ENCODE measurements around the gene FHAD1. TPM values are rescaled to one million over a fixed set of nuclear protein-coding genes. Genes with fewer than 3 reads are reported as not detected.

FHAD1 gene
- polyA plus RNA-seq, 3 donors = 0.67 to 0.69 TPM; not detected in 1

DNA sequence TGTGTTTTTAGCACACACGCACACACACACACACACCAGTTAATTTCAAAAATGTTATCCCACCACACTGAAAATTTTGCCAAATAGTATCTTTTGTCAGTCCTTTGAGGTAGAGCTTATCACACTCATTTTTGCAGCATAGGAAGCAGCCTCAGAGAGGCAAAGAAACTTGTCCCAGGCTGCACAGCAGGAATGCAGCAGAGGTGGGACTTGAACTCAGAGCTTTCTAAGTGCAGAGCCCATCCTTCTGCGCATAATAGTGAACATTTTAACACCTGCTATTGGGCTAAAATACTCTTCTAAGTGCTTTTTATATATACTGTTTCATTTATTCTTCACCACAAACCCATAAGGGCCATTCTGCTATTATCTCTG, 15.0 kb downstream of the FHAD1 start:
- H3K4me2 ChIP-seq (replicated peaks; ENCODE audit: extremely low read depth, low read length, poor library complexity, severe bottlenecking) = peak overlapping the region; percentile 66
- no peaks in the 10 kb centered on the region for H3K36me3 ChIP-seq (replicated peaks in 1 of 2; ENCODE audit: control insufficient read depth in 1 of 2, insufficient read depth in 2 of 2, low read length in 2 of 2)
- WGBS (ENCODE audit: insufficient coverage) = 44% methylated on average over 1 of the region's 2 CpGs
- H3K27ac Mint-ChIP-seq = peak overlapping the region; percentile 88 to 99 (median 98)
- intact Hi-C loops (cut with micrococcal nuclease) = loop anchor here in 1 of 2 donors (5.0 kb wide), 1 partner anchor 40 kb away; no protein-coding TSS in a partner anchor
- no peak overlapping the region for H2AFZ ChIP-seq (ENCODE audit: insufficient read depth, low read depth, low read length, poor library complexity, severe bottlenecking)
- H4K20me1 ChIP-seq (ENCODE audit: insufficient read depth, low read length) = no peaks in the 10 kb centered on the region
- H3K9ac ChIP-seq (ENCODE audit: insufficient read depth, low read length, poor library complexity, severe bottlenecking) = peak overlapping the region; percentile 76
- no peak for DNase-seq
- H3K4me3 Mint-ChIP-seq = peak overlapping the region; percentile 62 to 84
- TF ChIP-seq, protein P1, sequence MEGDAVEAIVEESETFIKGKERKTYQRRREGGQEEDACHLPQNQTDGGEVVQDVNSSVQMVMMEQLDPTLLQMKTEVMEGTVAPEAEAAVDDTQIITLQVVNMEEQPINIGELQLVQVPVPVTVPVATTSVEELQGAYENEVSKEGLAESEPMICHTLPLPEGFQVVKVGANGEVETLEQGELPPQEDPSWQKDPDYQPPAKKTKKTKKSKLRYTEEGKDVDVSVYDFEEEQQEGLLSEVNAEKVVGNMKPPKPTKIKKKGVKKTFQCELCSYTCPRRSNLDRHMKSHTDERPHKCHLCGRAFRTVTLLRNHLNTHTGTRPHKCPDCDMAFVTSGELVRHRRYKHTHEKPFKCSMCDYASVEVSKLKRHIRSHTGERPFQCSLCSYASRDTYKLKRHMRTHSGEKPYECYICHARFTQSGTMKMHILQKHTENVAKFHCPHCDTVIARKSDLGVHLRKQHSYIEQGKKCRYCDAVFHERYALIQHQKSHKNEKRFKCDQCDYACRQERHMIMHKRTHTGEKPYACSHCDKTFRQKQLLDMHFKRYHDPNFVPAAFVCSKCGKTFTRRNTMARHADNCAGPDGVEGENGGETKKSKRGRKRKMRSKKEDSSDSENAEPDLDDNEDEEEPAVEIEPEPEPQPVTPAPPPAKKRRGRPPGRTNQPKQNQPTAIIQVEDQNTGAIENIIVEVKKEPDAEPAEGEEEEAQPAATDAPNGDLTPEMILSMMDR (IDR thresholded peaks at IDR 0.05) = no peak
- H3K36me3 Mint-ChIP-seq = no peaks in the 10 kb centered on the region
- peak overlapping the region; percentile 17 to 64 (median 35) for H3K4me3 ChIP-seq (replicated peaks in 1 of 3; ENCODE audit: low read depth in 2 of 3, low read length in 3 of 3)
- H3K9me3 ChIP-seq (replicated peaks in 1 of 2; ENCODE audit: control insufficient read depth in 1 of 2, insufficient read depth in 1 of 2, low read length in 2 of 2) = peaks cover 0 to 5% of the 10 kb centered on the region in 2 donors
- H3K79me2 ChIP-seq (ENCODE audit: insufficient read depth, low read length) = no peaks in the 10 kb centered on the region
- H3K27me3 ChIP-seq (ENCODE audit: control insufficient read depth in 2 of 2, insufficient read depth in 2 of 2, low read length in 2 of 2) = no peaks in the 10 kb centered on the region
- H3K27me3 Mint-ChIP-seq (ENCODE audit: low read depth in 3 of 3) = peaks cover 0 to 2% (median 1%) of the 10 kb centered on the region in 3 donors
- peaks cover 55 to 56% of the 10 kb centered on the region in 2 donors for H3K4me1 ChIP-seq (ENCODE audit: control insufficient read depth in 1 of 2, insufficient read depth in 2 of 2, low read length in 2 of 2)
- H3K27ac ChIP-seq (ENCODE audit: low read depth in 1 of 2, low read length in 2 of 2) = peak overlapping the region; percentile 95
- H3K4me1 Mint-ChIP-seq = peaks cover 59% of the 10 kb centered on the region
- peaks cover 0 to 7% (median 0%) of the 10 kb centered on the region in 7 donors for H3K9me3 Mint-ChIP-seq

DNA sequence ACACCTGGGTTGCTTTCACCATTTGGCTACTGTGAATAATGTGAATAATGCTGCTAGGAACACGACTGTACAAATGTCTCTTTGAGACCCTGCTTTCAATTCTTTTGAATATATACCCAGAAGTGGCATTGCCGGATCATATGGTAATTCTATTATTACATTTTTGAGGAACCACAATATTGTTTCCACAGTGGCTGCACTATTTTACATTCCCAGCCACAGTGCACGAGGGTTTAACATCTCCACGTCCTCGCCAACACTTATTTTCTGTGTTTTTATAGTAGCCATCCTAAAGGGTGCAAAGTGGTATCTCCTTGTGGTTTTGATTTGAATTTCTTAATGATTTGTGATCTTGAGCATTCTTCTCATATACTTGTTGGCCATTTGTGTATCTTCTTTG, 15.7 kb downstream of the FHAD1 start:
- WGBS (ENCODE audit: insufficient coverage) = no CpG with 5 or more reads among the region's 5 CpGs
- H3K4me3 Mint-ChIP-seq = no peak overlapping the region
- no peaks in the 10 kb centered on the region for H3K27me3 ChIP-seq (ENCODE audit: control insufficient read depth in 2 of 2, insufficient read depth in 2 of 2, low read length in 2 of 2)
- H2AFZ ChIP-seq (ENCODE audit: insufficient read depth, low read depth, low read length, poor library complexity, severe bottlenecking) = no peak overlapping the region
- H3K27me3 Mint-ChIP-seq (ENCODE audit: low read depth in 3 of 3) = peaks cover 0 to 2% (median 1%) of the 10 kb centered on the region in 3 donors
- H3K9me3 ChIP-seq (replicated peaks in 1 of 2; ENCODE audit: control insufficient read depth in 1 of 2, insufficient read depth in 1 of 2, low read length in 2 of 2) = peaks cover 0 to 5% of the 10 kb centered on the region in 2 donors
- H3K4me3 ChIP-seq (replicated peaks in 1 of 3; ENCODE audit: low read depth in 2 of 3, low read length in 3 of 3) = no peak overlapping the region
- intact Hi-C loops (cut with micrococcal nuclease) = loop anchor here in 1 of 2 donors (5.0 kb wide), 1 partner anchor 40 kb away; no protein-coding TSS in a partner anchor
- no peaks in the 10 kb centered on the region for H3K79me2 ChIP-seq (ENCODE audit: insufficient read depth, low read length)
- peak overlapping the region in 1 of 7 donors; percentile 98 for H3K27ac Mint-ChIP-seq
- DNase-seq = no peak
- peaks cover 53% of the 10 kb centered on the region for H3K4me1 Mint-ChIP-seq
- H3K27ac ChIP-seq (ENCODE audit: low read depth in 1 of 2, low read length in 2 of 2) = peak overlapping the region in 1 of 2 donors; percentile 95
- no peaks in the 10 kb centered on the region for H4K20me1 ChIP-seq (ENCODE audit: insufficient read depth, low read length)
- peaks cover 0 to 7% (median 0%) of the 10 kb centered on the region in 7 donors for H3K9me3 Mint-ChIP-seq
- TF ChIP-seq, protein P1 (IDR thresholded peaks at IDR 0.05) = no peak
- H3K4me1 ChIP-seq (ENCODE audit: control insufficient read depth in 1 of 2, insufficient read depth in 2 of 2, low read length in 2 of 2) = peaks cover 50 to 51% of the 10 kb centered on the region in 2 donors
- no peaks in the 10 kb centered on the region for H3K36me3 ChIP-seq (replicated peaks in 1 of 2; ENCODE audit: control insufficient read depth in 1 of 2, insufficient read depth in 2 of 2, low read length in 2 of 2)
- no peaks in the 10 kb centered on the region for H3K36me3 Mint-ChIP-seq
- no peak overlapping the region for H3K9ac ChIP-seq (ENCODE audit: insufficient read depth, low read length, poor library complexity, severe bottlenecking)
- H3K4me2 ChIP-seq (replicated peaks; ENCODE audit: extremely low read depth, low read length, poor library complexity, severe bottlenecking) = no peak overlapping the region
